H9 (cell line): ENCODE results near the gene OR52N5. TPM values are rescaled to one million over a fixed set of nuclear protein-coding genes. Genes with fewer than 3 reads are reported as not detected.

Experiments used
- DNase-seq: peaks from one replicate; pipeline ENCODE4 v3.0.0-alpha.2; 2017
- H2AFZ ChIP-seq: one replicate; pipeline ENCODE4 v1.6.1; 2013; ENCODE audit warnings: mild to moderate bottlenecking, low read length, control low read depth, moderate library complexity
- H2AK5ac ChIP-seq: 2 replicates; pipeline ENCODE4 v1.6.1; 2013; ENCODE audit warnings: low read length, control low read depth, mixed read lengths; ENCODE audit not compliant: insufficient read length
- H2BK120ac ChIP-seq: one replicate; pipeline ENCODE4 v1.6.1; 2013; ENCODE audit warnings: low read depth, mild to moderate bottlenecking, low read length, control low read depth, inconsistent platforms; ENCODE audit not compliant: poor library complexity, severe bottlenecking
- H2BK12ac ChIP-seq: 2 replicates; pipeline ENCODE4 v1.6.1; 2013; ENCODE audit warnings: low read length, control low read depth, mixed read lengths, low read depth; ENCODE audit not compliant: insufficient read length
- H2BK15ac ChIP-seq: 2 replicates; pipeline ENCODE4 v1.6.1; 2013; ENCODE audit warnings: low read depth, low read length, control low read depth
- H2BK20ac ChIP-seq: one replicate; pipeline ENCODE4 v1.6.1; 2013; ENCODE audit warnings: low read depth, mild to moderate bottlenecking, low read length, control low read depth, inconsistent platforms; ENCODE audit not compliant: poor library complexity, severe bottlenecking
- H2BK5ac ChIP-seq: 2 replicates; pipeline ENCODE4 v1.6.1; 2013; ENCODE audit warnings: low read length, control low read depth, mixed read lengths; ENCODE audit not compliant: insufficient read length
- H3K14ac ChIP-seq: 2 replicates; pipeline ENCODE4 v1.6.1; 2013; ENCODE audit warnings: low read length, control low read depth; ENCODE audit not compliant: insufficient read depth
- H3K18ac ChIP-seq: 2 replicates; pipeline ENCODE4 v1.6.1; 2013; ENCODE audit warnings: low read depth, mild to moderate bottlenecking, mixed read lengths, low read length, control low read depth; ENCODE audit not compliant: insufficient read length
- H3K23ac ChIP-seq: 2 replicates; pipeline ENCODE4 v1.6.1; 2013; ENCODE audit warnings: low read length, control low read depth, mixed read lengths, low read depth; ENCODE audit not compliant: insufficient read length
- H3K23me2 ChIP-seq: 2 replicates; pipeline ENCODE4 v1.6.1; 2013; ENCODE audit warnings: low read depth, mild to moderate bottlenecking, mixed read lengths, low read length, control low read depth; ENCODE audit not compliant: insufficient read length, poor library complexity, severe bottlenecking
- H3K27ac ChIP-seq: 2 replicates; pipeline ENCODE4 v1.5.1; 2013; ENCODE audit warnings: low read length, control low read depth, mixed read lengths, low read depth; ENCODE audit not compliant: insufficient read length
- H3K27me3 ChIP-seq: 2 replicates; pipeline ENCODE4 v1.6.1; 2013; ENCODE audit warnings: low read length, control low read depth, inconsistent platforms; ENCODE audit not compliant: insufficient read depth
- H3K4ac ChIP-seq: 2 replicates; pipeline ENCODE4 v1.6.1; 2013; ENCODE audit warnings: low read depth, mild to moderate bottlenecking, control low read depth, inconsistent platforms, low read length, moderate library complexity
- H3K4me1 ChIP-seq: 2 replicates; pipeline ENCODE4 v1.6.1; 2013; ENCODE audit warnings: low read length, control low read depth, inconsistent platforms; ENCODE audit not compliant: insufficient read depth
- H3K4me2 ChIP-seq: 2 replicates; pipeline ENCODE4 v1.6.1; 2013; ENCODE audit warnings: low read length, control low read depth, mixed read lengths; ENCODE audit not compliant: insufficient read length, insufficient read depth
- H3K56ac ChIP-seq: 2 replicates; pipeline ENCODE4 v1.6.1; 2013; ENCODE audit warnings: low read depth, mild to moderate bottlenecking, mixed read lengths, low read length, control low read depth; ENCODE audit not compliant: insufficient read length
- H3K79me1 ChIP-seq: 2 replicates; pipeline ENCODE4 v1.6.1; 2013; ENCODE audit warnings: low read depth, mild to moderate bottlenecking, moderate library complexity, low read length, control low read depth, inconsistent platforms; ENCODE audit not compliant: insufficient read depth, poor library complexity, severe bottlenecking
- H3K79me2 ChIP-seq: 2 replicates; pipeline ENCODE4 v1.6.1; 2013; ENCODE audit warnings: low read length, control low read depth, inconsistent platforms; ENCODE audit not compliant: insufficient read depth
- H3K9ac ChIP-seq: 2 replicates; pipeline ENCODE4 v1.6.1; 2013; ENCODE audit warnings: low read length, control low read depth, mixed read lengths; ENCODE audit not compliant: insufficient read length; ENCODE audit errors: extremely low read depth
- H3K9me3 ChIP-seq: one replicate; pipeline ENCODE4 v1.6.1; 2013; ENCODE audit warnings: low read depth, low read length, inconsistent platforms; ENCODE audit not compliant: control insufficient read depth
- H3T11ph ChIP-seq: one replicate; pipeline ENCODE4 v1.6.1; 2013; ENCODE audit warnings: mild to moderate bottlenecking, low read length, control low read depth, inconsistent platforms
- H4K20me1 ChIP-seq: one replicate; pipeline ENCODE4 v1.6.1; 2013; ENCODE audit not compliant: control insufficient read depth, insufficient read length, insufficient read depth
- H4K5ac ChIP-seq: 2 replicates; pipeline ENCODE4 v1.6.1; 2013; ENCODE audit warnings: low read depth, mild to moderate bottlenecking, mixed read lengths, low read length, control low read depth; ENCODE audit not compliant: insufficient read length
- H4K8ac ChIP-seq: replicated peaks from 2 replicates; pipeline ENCODE4 v1.6.1; 2013; ENCODE audit warnings: low read length, control low read depth, mixed read lengths, low read depth; ENCODE audit not compliant: insufficient read length
- H4K91ac ChIP-seq: 2 replicates; pipeline ENCODE4 v1.6.1; 2013; ENCODE audit warnings: low read depth, mild to moderate bottlenecking, moderate library complexity, mixed read lengths, low read length, control low read depth; ENCODE audit not compliant: insufficient read length
- H3K27ac Mint-ChIP-seq, 3 experiments: 2 replicates in 2 of 3; 3 replicates in 1 of 3; pipeline ENCODE4 v1.8.0; 2020 to 2021; ENCODE audit warnings: mixed read lengths in 3 of 3, mild to moderate bottlenecking in 1 of 3, moderate library complexity in 1 of 3
- H3K27me3 Mint-ChIP-seq: 2 replicates; pipeline ENCODE4 v1.8.0; 2021; ENCODE audit warnings: low read depth, mild to moderate bottlenecking, moderate library complexity, mixed read lengths
- H3K36me3 Mint-ChIP-seq, 3 experiments: 2 replicates in 2 of 3; 3 replicates in 1 of 3; pipeline ENCODE4 v1.8.0; 2020 to 2021; ENCODE audit warnings: low read depth in 3 of 3, mixed read lengths in 3 of 3; ENCODE audit not compliant: insufficient read depth in 1 of 3
- H3K4me1 Mint-ChIP-seq, 2 experiments: 2 replicates each; pipeline ENCODE4 v1.8.0; 2020; ENCODE audit warnings: mixed read lengths in 2 of 2
- H3K4me3 Mint-ChIP-seq, 2 experiments: 2 replicates in 1 of 2; 3 replicates in 1 of 2; pipeline ENCODE4 v1.8.0; 2020 to 2021; ENCODE audit warnings: mild to moderate bottlenecking in 2 of 2, mixed read lengths in 2 of 2, moderate library complexity in 1 of 2
- H3K9me3 Mint-ChIP-seq, 2 experiments: 2 replicates in 1 of 2; 3 replicates in 1 of 2; pipeline ENCODE4 v1.8.0; 2020; ENCODE audit warnings: mild to moderate bottlenecking in 2 of 2, mixed read lengths in 2 of 2, moderate library complexity in 1 of 2
- WGBS: extraction: QIAGEN DNeasy Blood & Tissue Kit; methylation state at CpG from one replicate; pipeline ENCODE4 v1.1.7; 2013; ENCODE audit warnings: missing lambda C conversion rate, low lambda C conversion rate, mixed read lengths; ENCODE audit not compliant: insufficient read length; ENCODE audit errors: extremely low coverage; 5-methylcytosine and 5-hydroxymethylcytosine counted together
- total RNA-seq: library from RNA; stranded (reverse); gene quantifications from 2 replicates; pipeline ENCODE4 v1.2.1, GENCODE V29; 2021
- TF ChIP-seq, protein P1 (sequence below): fragments of 200-600 bp; sonication (generic); conservative IDR thresholded peaks from 3 replicates; pipeline ENCODE4 v1.8.0; 2021; ENCODE audit warnings: antibody characterized with exemption, mild to moderate bottlenecking

Gene OR52N5
- total RNA-seq, 1 experiment from 2014 or later = not detected

DNA sequence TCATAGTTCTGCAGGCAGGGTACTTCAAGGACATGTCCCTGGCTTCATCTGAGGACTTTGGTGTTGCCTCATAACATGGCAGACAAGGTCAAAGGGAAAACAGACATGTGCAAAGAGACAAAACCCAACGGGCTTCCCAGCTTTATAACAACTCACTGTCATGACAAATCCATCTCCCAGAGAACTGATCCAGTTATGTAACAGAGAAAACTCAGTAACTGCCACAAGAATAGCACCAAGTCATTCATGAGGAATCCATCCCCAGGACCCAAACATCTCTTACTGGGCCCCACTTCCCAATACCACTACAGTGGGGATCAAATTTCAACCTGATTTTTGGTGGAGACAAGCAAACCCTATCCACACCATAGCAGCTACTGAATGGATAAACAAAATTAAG, 16.1 kb downstream of the OR52N5 start:
- H3K9me3 ChIP-seq = no peaks in the 10 kb centered on the region
- no peak overlapping the region for H2BK15ac ChIP-seq
- no peak overlapping the region for H3K9ac ChIP-seq
- no peak overlapping the region for H3K14ac ChIP-seq
- no CpG with 5 or more reads among the region's 1 CpG for WGBS
- no peaks in the 10 kb centered on the region for H3K79me1 ChIP-seq
- no peaks in the 10 kb centered on the region for H3K23me2 ChIP-seq
- H4K8ac ChIP-seq = no peak overlapping the region
- H4K91ac ChIP-seq = no peak overlapping the region
- no peak overlapping the region for H2AK5ac ChIP-seq
- TF ChIP-seq, protein P1, sequence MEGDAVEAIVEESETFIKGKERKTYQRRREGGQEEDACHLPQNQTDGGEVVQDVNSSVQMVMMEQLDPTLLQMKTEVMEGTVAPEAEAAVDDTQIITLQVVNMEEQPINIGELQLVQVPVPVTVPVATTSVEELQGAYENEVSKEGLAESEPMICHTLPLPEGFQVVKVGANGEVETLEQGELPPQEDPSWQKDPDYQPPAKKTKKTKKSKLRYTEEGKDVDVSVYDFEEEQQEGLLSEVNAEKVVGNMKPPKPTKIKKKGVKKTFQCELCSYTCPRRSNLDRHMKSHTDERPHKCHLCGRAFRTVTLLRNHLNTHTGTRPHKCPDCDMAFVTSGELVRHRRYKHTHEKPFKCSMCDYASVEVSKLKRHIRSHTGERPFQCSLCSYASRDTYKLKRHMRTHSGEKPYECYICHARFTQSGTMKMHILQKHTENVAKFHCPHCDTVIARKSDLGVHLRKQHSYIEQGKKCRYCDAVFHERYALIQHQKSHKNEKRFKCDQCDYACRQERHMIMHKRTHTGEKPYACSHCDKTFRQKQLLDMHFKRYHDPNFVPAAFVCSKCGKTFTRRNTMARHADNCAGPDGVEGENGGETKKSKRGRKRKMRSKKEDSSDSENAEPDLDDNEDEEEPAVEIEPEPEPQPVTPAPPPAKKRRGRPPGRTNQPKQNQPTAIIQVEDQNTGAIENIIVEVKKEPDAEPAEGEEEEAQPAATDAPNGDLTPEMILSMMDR = no peak
- H3K56ac ChIP-seq = no peak overlapping the region
- H3K4me2 ChIP-seq = no peak overlapping the region
- Mint-ChIP-seq H3K27ac (no peak overlapping the region), H3K9me3 (no peaks in the 10 kb centered on the region), H3K4me1 (peaks cover 0 to 2% of the 10 kb centered on the region in 2 experiments; a peak in 1 of 4 replicates), H3K36me3 (no peaks in the 10 kb centered on the region), H3K4me3 (no peak overlapping the region), H3K27me3 (no peaks in the 10 kb centered on the region)
- H2BK120ac ChIP-seq = no peak overlapping the region
- H2BK20ac ChIP-seq = no peak overlapping the region
- H3K4ac ChIP-seq = no peak overlapping the region
- no peak overlapping the region for H3K18ac ChIP-seq
- no peak overlapping the region for H2BK5ac ChIP-seq
- H3K23ac ChIP-seq = no peak overlapping the region
- H3K79me2 ChIP-seq = no peaks in the 10 kb centered on the region
- H2BK12ac ChIP-seq = no peak overlapping the region
- DNase-seq = no peak
- H4K20me1 ChIP-seq = no peaks in the 10 kb centered on the region
- H3T11ph ChIP-seq = no peak overlapping the region
- no peak overlapping the region for H2AFZ ChIP-seq
- H3K27me3 ChIP-seq = no peaks in the 10 kb centered on the region
- H3K27ac ChIP-seq = no peak overlapping the region
- no peak overlapping the region for H4K5ac ChIP-seq
- H3K4me1 ChIP-seq = no peaks in the 10 kb centered on the region
